ENCODE measurements around the gene EIF4G3. TPM values are rescaled to one million over a fixed set of nuclear protein-coding genes. Genes with fewer than 3 reads are reported as not detected.
"Not testable (repeated sequence)": the region's sequence is repeated elsewhere in the genome, so short reads cannot be mapped to it uniquely, and the experiment has no call there.

Gene EIF4G3
- total RNA-seq, 1 donor = 58.6 TPM

DNA sequence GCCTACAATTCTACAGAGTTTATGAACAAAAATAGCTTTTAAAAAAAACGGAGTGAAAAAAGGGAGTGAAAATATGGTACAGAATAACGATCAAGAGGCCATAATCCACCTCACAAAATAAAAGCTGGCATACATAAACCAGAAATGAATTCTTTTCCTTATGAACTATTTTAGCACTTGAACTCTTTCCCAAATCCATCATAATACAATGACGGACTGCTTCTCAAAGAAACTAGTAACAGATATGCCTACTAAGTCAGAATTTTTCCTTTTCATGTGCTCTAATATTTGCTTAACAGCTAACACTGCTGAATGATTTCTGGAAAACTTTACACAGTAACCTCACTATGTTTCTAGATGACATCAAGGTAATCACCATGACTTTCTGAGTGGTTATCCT is 144.0 kb downstream of the EIF4G3 start:
- TF ChIP-seq, protein P1, sequence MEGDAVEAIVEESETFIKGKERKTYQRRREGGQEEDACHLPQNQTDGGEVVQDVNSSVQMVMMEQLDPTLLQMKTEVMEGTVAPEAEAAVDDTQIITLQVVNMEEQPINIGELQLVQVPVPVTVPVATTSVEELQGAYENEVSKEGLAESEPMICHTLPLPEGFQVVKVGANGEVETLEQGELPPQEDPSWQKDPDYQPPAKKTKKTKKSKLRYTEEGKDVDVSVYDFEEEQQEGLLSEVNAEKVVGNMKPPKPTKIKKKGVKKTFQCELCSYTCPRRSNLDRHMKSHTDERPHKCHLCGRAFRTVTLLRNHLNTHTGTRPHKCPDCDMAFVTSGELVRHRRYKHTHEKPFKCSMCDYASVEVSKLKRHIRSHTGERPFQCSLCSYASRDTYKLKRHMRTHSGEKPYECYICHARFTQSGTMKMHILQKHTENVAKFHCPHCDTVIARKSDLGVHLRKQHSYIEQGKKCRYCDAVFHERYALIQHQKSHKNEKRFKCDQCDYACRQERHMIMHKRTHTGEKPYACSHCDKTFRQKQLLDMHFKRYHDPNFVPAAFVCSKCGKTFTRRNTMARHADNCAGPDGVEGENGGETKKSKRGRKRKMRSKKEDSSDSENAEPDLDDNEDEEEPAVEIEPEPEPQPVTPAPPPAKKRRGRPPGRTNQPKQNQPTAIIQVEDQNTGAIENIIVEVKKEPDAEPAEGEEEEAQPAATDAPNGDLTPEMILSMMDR (IDR thresholded peaks at IDR 0.05; ENCODE audit: insufficient read depth, low read length) = no peak
- no peak overlapping the region for H3K4me3 ChIP-seq (ENCODE audit: low read depth, low read length)
- DNase-seq (ENCODE audit: low read depth) = no peak

GRCh38 chr1:21030181-21030580 is 146.5 kb downstream of the EIF4G3 start:
- TF ChIP-seq, protein P1 (IDR thresholded peaks at IDR 0.05; ENCODE audit: insufficient read depth, low read length) = no peak
- no peak for DNase-seq (ENCODE audit: low read depth)
- H3K4me3 ChIP-seq (ENCODE audit: low read depth, low read length) = no peak overlapping the region

DNA sequence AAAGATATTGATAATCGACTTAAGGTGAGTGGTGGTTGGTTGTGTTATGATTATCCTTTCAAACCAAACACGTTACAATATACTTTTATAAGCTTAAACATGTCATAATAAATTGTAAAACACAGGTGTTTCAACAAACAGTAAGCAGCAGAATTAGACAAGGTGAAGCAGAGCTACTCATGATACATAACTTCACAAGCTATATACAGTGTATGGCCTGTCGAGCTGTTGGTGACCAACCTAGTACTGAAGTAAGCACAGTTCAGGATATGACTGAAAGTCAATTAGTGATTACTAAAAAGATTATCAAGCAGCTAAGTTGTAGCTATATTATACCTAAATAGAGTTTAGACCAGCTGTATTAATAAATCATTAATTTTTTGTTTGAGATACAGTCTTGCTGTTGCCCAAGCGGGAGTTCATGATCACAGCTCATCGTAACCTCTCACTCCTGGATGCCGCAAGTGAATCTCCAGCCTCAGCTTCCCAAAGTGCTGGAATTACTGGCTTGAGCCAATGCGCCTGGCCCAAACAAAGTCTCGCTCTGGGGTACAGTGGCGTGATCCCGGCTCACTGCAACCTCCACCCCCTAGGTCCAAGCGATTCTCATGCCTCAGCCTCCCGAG is 148.1 kb downstream of the EIF4G3 start:
- no peak for DNase-seq (ENCODE audit: low read depth)
- TF ChIP-seq, protein P1 (IDR thresholded peaks at IDR 0.05; ENCODE audit: insufficient read depth, low read length) = no peak
- no peak overlapping the region for H3K4me3 ChIP-seq (ENCODE audit: low read depth, low read length)

DNA sequence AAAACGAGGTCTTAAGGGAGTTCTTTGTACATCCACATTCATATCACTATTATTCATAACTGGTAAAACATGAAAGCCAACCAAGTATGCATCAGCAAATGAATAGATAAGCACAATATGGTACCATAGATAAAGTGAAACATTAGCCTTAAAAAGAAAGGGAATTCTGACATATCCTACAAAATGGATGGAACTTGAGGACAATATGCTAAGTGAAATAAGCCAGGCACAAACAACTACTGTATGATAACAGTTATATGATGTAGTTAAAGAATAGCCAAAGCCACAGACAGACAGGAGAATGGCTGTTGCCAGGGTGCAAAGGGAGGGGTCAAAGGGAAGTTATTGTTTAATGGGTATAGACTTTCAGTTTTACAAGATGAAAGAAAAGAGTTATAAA is 148.9 kb downstream of the EIF4G3 start:
- no peak overlapping the region for H3K4me3 ChIP-seq (ENCODE audit: low read depth, low read length)
- TF ChIP-seq, protein P1 (IDR thresholded peaks at IDR 0.05; ENCODE audit: insufficient read depth, low read length) = no peak
- DNase-seq (ENCODE audit: low read depth) = peak; percentile 85

- TF ChIP-seq, protein P1 (IDR thresholded peaks at IDR 0.05; ENCODE audit: insufficient read depth, low read length) = no peak
- no peak for DNase-seq (ENCODE audit: low read depth)
- no peak overlapping the region for H3K4me3 ChIP-seq (ENCODE audit: low read depth, low read length)
Observed at GRCh38 chr1:21024918-21025317, 151.8 kb downstream of the EIF4G3 start.

DNA sequence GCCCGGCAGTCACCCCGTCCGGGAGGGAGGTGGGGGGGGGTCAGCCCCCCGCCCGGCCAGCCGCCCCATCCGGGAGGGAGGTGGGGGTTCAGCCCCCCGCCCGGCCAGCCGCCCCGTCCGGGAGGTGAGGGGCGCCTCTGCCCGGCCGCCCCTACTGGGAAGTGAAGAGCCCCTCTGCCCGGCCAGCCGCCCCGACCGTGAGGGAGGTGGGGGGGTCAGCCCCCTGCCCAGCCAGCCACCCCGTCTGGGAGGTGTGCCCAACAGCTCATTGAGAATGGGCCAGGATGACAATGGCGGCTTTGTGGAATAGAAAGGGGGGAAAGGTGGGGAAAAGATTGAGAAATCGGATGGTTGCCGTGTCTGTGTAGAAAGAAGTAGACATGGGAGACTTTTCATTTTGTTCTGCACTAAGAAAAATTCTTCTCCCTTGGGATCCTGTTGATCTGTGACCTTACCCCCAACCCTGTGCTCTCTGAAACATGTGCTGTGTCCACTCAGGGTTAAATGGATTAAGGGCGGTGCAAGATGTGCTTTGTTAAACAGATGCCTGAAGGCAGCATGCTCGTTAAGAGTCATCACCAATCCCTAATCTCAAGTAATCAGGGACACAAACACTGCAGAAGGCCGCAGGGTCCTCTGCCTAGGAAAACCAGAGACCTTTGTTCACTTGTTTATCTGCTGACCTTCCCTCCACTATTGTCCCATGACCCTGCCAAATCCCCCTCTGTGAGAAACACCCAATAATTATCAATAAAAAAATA is 152.4 kb downstream of the EIF4G3 start:
- not testable (repeated sequence) for DNase-seq (ENCODE audit: low read depth); H3K4me3 ChIP-seq (ENCODE audit: low read depth, low read length)

- H3K4me3 ChIP-seq (ENCODE audit: low read depth, low read length) = no peak overlapping the region
- TF ChIP-seq, protein P1 (IDR thresholded peaks at IDR 0.05; ENCODE audit: insufficient read depth, low read length) = no peak
- DNase-seq (ENCODE audit: low read depth) = peak; percentile 98
Observed at GRCh38 chr1:21022279-21023040, 154.2 kb downstream of the EIF4G3 start.

All from fibroblast of the aortic adventitia (primary cell).